ENCODE results near the gene DEPDC1B.
"Not testable (repeated sequence)": the region's sequence is repeated elsewhere in the genome, so short reads cannot be mapped to it uniquely, and the experiment has no call there.

Gene DEPDC1B

DNA sequence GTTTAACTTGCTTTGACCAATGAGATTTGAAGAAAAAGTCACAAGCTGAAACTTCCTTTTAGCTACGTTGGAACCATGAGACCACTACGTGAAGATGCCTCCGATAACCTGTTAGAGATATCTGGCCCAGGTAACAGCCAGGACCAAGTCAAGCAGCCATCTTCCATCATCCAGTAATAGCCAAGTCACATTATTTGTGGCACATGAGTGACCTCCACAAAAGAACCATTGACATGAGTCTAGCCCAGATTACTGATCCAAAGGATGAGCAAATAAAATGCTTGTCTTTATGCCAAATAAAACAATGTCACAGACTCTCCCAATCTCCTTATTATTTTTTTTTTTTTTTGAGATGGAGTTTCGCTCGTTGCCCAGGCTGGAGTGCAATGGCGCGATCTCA, 1.6 kb downstream of the DEPDC1B start:
- DNase-seq = no peak

DNA sequence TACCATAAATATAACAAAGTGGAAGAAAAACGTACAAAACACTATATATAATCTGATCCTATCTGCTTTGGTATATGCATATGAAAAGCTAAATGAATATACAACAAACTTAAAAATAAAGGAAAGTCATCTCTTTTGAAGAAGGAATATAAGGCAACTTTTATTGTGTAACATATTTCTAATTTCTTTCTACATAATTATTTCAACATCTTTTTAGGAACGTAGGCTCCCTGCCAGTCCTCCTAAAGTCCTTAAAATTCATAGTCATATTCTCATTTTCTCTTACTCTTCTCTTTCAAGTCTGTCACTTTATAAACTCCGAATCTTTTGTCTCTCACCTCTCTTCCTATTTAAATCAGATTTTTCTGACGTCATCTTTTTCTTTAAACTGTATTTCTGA, 9.6 kb downstream of the DEPDC1B start:
- DNase-seq = no peak

DNA sequence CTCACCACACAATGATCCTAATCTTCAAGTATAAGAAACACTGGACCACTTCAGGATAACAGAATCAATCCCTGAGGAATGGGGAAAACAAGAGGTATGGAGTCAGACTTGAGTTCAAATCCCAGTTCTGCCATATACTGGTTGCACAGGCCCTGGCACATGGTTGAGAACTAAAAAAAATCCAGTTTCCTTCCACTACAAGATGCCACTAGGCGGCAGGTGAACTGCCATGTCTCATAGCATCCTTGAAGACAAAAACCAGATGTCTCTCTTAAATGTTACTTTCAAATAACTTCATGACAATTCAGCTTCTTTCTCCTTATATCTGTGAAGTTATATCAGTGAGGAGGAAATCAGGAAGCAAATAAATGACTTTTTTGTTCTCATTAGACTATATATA, 11.0 kb downstream of the DEPDC1B start:
- no peak for DNase-seq

DNA sequence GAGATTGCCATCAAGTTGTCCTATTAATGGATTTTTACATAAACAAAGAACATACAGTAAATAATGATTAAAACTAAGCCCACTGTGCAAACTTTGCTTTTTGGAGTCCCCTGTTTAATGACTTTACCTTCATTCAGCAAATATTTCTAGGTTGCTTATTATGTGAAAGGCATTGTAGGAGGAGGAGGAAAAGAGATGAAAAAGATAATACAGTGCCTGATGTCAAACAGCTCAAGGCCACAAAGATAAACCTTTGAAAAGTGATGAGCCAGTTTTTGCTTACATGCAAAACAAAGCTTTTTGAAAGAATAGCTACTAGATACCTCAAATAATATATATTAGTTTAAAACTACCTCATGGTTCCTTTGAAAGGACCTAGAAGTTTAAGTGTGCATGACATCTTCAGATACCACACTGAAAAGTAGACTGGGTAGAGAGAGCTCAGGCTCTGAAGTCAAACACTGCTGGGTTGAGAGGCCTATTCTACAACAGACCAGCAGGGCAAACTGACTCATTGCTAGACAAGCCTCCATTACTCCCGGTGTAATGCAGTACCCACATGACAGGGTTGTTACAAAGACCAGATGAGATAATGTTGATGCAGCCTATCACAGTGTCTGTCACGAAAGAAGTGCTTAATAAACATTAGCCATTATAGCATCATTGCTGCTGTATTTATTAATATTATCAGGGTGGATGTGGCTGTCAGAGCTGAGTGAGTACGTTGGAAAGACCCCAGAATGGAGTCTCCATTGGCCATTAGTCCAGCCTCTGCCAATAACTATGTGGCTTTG, 11.8 kb downstream of the DEPDC1B start:
- no peak for DNase-seq

DNA sequence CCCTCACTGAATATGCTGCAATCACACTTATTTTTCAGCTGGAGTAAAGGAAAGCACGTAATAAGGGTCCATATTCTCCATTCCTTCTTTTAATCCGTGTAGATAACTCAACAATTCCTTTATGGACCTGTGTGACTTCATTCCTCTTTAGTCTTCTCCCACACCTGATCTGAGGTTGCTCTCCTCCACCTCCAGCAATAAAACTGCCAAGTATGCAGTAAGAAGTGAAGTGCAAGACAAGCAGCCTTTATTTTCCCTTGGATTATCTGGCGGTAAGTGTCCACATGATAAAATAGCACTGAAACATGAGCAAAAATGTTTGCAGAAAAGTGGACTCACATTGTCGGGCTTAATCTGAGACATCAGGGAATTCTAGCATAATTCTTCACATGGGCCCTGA, 13.8 kb downstream of the DEPDC1B start:
- no peak for DNase-seq

DNA sequence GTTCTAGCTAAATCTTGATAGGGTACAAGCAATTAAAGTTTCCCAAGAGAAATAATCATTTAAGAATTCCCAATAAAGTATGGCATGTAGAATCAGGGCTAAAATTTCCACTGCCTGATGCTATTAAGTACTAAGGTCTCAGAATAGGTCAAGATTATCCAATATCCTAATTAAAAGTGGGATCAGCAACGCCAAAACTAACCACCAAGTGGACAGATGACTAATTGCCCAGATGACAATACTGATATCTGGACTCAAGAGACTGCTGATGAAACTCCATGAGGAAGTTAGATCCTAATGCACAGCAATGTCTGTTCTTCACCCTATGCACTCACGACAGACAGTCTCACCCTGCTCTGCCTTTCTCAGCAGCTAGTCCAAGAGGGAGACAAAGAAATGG, 14.3 kb downstream of the DEPDC1B start:
- DNase-seq = no peak

DNA sequence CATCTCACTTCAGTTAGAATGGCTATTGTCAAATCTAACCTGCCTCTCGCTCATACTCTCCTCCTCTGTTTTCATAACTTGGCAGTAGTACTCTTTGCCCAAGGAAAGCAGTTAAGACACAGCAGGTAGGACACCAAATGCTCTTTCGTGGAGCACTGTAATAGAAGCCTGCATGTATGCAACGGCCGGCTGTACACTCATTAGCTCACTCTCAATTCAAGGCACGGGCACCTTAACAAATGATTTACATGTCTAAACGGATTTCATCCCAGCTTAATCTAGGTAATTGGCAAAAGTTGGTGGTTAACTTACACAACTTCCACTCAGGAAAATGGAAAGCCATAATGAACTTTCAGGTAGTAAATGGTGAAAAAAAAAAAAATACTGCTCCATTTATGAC, 14.9 kb downstream of the DEPDC1B start:
- DNase-seq = no peak

DNA sequence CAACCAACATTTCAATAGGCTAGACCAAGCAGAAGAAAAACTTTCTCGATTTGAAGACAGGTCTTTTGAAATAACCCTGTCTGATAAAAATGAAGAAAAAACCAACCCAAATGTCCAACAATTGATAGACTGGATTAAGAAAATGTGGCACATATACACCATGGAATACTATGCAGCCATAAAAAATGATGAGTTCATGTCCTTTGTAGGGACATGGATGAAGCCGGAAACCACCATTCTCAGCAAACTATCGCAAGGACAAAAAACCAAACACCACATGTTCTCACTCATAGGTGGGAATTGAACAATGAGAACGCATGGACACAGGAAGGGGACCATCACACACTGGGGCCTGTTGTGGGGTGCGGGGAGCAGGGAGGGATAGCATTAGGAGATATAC, 18.0 kb downstream of the DEPDC1B start:
- DNase-seq = not testable (repeated sequence)

DNA sequence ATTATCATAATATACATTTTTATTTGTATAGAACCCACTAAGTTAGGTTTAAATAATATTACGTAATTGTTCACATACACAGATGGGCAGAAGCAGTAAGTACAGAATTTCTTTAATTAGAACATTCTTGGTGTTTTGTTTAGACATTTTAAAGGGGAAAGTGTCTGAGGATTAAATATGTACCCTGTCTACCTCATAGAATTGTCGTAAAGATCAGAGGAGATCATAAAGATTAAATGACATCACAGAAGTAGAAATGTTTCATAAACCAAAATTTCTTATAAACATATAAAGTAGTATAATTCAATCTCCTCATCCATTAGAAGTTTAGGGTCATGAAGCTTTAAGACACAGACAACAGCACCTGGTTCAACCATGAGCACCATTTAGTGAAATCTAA, 20.1 kb downstream of the DEPDC1B start:
- no peak for DNase-seq

DNA sequence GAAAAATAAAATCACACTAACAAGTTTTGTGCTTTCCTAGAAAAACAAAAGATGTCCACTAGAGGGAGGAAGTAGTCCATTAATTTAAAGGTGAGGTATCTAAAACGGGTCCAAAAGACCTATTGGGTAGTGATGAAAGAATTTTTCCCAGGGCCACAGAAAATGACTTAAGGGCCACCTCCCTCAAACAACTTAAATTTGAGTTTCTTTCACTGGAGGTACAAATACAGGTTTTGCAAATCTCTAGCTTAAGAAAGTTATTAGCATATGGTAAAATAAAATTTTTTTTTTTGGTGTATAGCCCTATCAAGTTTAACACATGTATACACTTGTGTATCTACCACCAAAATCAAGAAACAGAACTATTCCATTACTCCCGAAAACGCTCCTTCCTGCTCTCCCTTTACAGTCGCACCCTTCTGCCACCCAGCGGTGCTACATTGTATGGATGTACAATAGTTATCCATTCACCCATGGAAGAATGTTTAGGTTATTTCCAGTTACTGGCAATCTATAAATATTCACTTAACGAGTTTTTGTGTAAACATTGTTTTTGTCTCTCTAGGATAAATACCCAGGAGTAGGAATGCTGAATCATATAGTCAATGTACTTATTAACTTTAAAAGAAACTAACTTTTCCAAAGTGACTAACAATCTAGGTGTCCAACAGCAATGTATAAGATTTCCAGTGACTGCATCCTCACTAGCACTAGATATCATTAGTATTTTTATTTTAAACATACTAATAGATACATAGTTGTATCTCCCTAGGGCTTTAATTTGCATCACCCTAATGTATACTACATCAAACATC, 21.9 kb downstream of the DEPDC1B start:
- peak; percentile 9 for DNase-seq

DNA sequence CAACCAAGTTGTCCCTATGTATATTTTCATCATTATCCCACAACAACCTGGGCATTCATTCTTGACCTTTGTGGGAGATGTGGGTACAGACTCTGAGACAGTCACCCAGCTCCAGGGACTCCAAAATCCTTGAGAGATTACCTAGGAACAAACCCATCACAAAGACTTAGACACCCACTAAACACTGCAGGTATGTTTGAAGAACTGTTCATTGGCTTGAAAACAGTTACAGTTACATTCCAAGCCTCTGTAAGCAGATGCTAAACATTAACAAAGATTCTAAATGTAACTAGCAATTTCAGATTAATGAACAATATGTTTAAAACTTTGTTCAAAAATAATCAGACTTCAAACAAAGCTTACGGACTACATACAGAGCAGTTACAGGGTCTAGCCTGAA, 24.7 kb downstream of the DEPDC1B start:
- no peak for DNase-seq

DNA sequence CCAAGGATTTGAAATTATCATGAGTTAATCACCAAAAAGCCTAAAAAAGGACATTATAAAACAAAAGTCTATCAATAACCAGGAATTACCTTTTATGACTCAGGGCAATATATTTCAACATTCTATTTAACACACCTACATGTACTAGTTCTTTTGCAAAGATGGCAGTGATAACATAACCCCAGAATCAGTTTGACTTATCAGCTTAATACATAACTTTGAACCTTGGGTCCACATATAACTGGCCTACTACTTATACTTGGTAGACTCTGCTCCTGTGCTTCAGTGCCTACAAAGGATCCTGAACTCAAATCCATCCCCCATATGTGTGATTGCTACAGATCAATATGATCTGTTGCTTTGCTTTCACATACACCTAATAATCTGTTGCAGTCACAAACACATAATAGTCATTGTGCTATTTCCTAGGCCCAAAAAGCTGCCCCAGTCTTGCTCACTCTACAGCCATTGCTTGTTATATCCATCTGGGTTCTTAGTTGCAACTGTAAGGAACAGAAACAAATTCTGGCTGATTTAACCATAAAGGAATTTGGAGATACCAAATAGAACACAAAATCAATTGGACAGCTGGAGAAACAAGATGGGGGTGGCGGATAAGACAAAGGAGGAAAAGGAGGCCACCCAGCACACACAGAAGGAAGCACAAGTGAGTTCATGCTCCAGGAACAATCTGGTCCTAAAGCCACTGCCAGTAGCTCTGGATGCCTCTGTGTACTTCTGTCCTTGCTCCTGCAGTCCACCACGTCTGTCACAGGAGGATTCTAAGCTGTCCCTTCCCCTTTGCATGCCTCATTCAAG, 25.5 kb downstream of the DEPDC1B start:
- no peak for DNase-seq

DNA sequence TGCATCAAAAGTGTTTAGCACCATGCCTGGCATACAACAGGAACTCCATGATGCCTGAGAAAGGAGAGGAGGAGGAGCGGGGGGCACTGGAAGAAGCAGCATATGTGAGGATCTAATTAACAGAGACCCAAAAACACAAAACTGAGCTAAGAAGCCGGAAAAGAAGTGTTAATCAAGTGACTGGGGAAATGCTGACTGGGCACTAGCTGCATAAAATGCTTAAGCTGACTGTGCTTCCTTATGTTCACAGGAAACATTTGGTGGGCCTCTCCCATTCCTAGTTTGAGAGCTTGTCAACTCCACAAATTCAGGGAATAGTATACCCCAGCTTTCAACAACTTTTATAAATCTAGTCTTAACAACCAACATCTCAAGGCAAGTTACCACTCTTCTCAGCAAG, 26.6 kb downstream of the DEPDC1B start:
- no peak for DNase-seq

DNA sequence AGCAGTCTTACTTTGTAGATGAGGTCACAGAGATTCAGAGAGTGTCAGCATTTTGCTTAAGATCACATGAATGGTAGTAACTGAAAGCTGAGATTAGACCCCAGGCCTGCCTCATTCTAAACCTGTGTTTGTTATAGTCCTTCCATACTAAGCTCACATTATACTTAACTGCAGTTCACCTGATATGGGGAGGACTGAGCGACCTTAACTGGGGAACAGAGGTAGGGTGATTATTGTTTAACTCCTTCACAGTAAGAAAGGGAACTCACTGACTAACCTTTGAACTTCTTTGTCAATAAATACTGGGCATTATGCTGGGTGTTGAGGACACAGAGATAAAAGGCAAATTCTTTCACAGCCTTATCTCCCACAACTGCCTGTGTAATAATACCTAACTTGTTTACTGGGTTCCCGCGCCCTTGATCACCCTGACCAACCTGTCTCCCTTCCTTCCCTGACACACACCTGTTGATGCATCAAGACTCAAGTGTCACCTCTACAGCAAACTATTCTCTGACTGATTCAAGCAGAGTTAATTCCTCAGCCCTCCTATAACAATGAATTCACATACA, 27.2 kb downstream of the DEPDC1B start:
- no peak for DNase-seq

DNA sequence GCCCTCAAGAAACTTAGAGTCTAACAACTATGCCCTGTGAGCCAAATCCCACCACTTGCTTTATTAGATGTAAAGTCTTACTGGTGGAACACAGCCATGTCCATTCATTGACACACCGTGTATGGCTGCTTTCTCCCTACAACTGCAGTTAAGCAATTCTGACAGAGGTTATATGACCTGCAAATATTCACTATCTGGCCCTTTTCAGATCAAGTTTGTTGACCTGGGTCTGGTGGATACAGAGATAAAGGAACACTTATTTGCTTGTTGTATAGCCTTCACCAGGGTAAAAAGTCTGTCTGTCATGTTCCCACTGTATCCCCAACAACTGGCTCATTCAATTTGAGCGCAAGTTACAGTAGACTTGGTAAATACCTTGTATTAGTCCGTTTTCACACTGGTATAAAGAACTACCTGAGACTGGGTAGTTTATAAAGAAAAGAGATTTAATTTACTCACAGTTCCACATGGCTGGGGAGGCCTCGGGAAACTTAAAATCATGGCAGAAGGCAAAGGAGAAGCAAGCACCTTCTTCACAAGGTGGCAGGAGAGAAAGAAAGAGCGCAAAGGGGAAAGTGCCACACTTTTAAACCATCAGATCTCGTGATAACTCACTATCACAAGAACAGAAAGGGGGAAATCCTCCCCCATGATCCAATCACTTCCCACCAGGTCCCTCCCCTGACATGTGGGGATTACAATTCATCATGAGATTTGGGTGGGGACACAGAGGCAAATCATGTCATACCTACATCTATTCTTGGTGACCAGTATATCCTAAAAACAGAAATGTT, 27.9 kb downstream of the DEPDC1B start:
- DNase-seq = no peak

DNA sequence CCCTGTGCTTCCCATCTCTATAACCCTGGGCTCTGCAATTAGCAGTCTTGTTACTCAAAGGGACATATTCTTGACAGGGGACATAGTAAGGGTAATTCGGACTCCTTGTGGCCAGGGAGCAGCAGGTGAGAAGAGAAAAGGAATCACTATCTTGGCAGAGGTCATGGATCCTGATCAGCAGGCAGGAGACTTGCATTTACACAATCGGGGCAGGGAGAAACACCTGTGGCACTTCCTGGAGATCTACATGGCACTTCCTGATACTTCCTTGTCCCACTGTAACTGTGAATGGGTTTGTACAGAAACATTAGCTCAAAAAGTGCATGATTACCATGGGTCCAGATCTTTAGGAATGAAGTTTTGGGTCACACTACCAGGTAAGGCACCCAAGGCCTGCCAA, 29.2 kb downstream of the DEPDC1B start:
- no peak for DNase-seq

DNA sequence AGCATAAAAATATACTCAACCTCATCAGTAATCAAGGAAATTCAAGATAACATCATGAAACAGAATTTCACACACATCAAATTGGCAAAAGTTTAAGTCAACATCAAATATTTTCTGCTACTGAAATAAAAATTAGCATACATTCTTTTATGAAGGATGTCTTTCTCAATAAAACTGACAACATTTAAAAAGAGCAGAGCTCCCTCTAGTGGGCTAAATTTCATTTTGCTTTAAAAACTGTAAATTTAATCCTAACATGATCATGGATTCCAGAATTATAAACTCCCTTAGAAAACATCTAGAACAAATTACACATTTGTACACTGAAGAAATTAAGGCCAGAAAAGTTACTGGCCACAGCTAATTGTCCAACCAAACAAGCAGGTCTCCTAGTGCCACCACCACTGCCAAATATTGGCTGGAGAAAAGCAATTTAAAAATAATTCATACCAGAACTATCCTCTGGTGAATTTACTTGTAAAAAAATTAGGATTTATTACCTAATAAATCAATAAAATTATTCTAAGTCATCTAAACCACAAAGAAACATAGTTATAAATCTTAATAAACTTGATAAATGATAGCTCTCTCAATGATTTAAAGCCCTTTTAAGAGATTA, 31.2 kb downstream of the DEPDC1B start:
- peak; percentile 7 for DNase-seq

DNA sequence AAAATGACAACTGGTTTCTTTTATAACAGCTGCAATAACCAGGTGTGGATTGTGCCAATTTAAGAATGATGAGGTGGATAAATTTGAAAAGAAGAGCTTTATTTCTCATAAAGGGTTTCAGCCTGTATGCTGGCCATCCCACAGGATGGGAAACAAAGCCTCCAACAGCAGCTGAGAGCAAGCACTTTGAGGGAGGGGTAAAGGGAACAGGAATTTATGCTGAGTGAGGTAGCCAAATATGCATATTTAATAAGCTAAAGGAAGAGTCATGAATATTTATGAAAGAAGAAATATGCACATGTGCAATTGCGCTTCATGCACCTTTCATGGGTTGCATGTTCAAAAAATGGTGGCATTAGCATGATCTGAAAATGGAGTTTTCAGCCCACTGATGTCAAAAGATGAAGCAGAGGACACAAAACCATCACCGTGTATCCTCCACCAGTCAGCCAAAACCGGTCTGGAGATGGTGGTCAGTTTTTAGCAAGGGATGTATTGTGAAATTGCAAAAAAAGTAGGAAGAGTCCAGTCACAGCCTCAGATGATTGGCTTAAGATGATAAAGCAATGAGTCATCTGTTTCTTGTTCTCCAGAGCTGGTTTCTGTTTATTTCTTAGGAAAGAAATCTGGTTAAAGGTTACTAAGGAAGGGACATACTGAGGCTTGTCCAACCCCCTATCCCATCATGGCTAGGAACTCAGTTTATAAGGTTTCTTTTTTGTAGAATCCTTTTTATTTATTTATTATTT, 47.9 kb downstream of the DEPDC1B start:
- no peak for DNase-seq

DNA sequence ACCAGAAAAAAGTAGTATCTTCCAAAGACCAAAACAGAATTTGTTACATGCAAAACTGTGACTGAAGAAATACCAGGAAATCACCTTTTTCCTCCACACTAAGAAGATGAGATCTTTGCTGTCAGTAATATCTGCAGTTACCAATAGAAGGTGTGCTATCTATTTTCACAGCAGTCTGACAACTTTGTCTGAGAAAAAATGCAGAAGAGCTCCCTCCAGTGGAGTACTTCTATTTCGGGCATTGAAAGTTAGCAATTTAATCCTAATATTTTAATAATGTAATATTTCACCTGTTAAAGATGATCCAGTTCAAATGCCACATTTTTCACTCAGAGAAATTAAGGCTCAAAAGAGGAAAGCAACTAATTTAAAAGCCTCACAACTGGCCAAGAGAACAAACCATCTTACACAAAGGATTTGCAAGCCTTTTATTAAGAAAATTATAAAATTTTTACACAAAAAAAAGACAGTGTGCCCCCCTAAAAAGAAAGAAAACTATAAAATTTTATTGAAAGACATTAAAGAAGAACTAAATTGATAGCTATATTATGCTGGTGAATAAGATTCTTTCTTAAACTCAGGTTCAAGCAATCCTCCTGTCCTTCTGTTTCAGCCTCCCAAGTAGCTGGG, 50.6 kb downstream of the DEPDC1B start:
- DNase-seq = no peak

DNA sequence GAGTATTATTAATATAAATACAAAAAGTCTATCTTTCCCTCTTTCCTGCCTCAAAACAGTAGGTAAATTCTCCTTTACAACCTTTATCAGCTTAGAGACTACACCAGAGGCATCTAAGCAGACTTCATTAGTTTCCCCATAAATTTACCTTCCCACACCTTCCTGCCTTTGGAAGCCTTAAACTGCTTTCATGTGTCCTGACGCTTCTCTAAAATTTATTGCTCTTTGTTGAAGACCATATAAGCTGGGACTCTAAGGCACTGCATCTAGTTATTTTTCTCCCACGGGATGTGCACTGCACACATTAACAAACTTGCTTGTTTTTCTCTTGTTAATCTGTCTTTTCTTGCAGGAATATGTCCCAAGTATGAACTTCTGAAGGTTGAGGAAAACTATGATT, 51.8 kb downstream of the DEPDC1B start:
- no peak for DNase-seq

DNA sequence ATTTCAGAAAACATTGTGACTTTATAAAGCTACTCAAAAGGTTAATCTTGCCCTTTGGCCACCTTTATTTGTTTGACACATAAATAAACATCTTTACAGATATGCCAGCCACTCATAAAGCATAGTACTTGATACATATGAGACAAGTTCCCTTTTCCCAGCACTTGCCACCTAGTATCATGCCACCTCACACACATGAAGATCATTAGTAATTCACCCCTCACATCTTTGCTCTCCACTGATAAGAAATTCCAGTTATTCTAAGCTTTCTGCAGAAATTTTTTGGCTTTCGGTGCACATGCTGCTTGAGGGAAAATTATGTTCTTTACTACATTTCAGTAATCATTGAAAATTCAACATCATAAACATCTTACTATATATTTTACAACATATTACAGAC, 59.1 kb downstream of the DEPDC1B start:
- DNase-seq = no peak

Data from NCI-H1436 (cell line).